GM21360 (cell line): Measurements from ENCODE around the gene MOSMO.
"Not testable (repeated sequence)": the region's sequence is repeated elsewhere in the genome, so short reads cannot be mapped to it uniquely, and the experiment has no call there.

Experiments
- ATAC-seq: cut with Tn5 transposase; IDR thresholded peaks from one replicate; pipeline ENCODE4 v1.9.1; 2021; ENCODE audit warnings: mild to moderate bottlenecking, moderate library complexity; ENCODE audit not compliant: unreplicated experiment

MOSMO gene

GRCh38 chr16:22043882-22044281 is 36.0 kb downstream of the MOSMO start:
- ATAC-seq: not testable (repeated sequence)

DNA sequence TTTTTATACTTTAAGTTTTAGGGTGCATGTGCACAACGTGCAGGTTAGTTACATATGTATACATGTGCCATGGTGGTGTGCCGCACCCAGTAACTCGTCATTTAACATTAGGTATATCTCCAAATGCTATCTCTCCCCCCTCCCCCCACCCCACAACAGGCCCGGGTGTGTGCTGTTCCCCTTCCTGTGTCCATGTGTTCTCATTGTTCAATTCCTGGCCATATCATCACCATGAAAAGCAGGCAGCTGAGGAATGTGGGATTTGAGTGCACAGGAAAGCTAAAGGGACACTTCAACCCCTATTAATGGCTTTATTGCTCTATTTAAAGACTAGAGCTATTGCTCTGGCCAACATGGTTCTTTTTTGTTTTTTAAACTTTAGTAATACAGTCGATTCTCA is 38.0 kb downstream of the MOSMO start:
- ATAC-seq: not testable (repeated sequence)

- ATAC-seq: no peak
Observed at GRCh38 chr16:22050963-22051362, 43.1 kb downstream of the MOSMO start.

- ATAC-seq: no peak
Observed at GRCh38 chr16:22052980-22053379, 45.1 kb downstream of the MOSMO start.

DNA sequence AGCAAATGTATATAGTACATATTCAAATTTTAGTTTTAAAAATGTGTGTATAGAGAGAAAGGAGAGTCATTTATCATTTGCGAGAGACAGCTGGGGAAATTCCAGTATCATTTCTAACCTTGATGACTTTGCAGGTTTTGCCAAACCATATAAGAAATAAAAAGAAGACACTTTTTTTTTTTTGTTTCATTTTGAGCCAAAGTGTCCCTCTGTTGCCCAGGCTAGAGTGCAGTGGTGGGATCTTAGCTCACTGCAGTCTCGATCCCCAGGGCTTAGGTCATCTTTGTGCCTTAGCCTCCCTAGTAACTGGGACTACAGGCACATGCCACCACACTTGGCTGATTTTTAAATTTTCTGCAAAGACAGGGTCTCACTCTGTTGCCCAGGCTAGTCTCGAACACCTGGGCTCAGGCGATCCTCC is 46.0 kb downstream of the MOSMO start:
- no peak for ATAC-seq

DNA sequence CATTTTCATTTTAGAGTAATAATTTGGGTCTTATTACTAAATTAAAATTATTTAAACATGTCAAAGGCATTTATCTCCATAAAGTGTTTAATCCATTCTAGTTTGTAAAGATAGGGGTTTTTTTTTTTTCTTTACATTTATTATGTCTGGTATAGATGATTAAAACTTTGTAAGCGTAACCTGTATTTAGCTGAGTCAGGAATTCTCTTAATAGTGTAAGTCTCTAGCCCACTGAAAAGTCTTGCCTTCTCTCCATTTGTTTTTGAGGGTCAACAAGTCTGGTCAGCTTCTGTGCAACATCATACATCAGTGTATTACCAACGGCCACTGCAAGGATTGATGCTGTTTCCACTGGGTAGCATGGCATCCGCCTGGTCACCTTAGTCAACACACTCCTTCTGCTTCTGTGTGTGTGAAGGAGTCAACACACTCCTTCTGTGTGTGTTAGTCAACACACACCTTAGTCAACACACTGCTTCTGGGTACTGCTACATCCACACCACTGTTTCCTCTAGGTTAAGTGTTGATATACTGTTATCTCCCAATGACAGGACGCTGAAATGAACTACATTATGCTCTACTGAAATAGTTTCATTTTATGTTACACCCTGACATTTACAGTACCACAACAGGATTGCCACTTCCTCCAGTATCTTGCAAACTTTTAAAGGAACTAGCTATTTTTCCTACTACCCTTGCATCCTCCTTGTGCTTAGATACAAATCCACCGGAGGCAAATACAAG is 47.1 kb downstream of the MOSMO start:
- no peak for ATAC-seq

DNA sequence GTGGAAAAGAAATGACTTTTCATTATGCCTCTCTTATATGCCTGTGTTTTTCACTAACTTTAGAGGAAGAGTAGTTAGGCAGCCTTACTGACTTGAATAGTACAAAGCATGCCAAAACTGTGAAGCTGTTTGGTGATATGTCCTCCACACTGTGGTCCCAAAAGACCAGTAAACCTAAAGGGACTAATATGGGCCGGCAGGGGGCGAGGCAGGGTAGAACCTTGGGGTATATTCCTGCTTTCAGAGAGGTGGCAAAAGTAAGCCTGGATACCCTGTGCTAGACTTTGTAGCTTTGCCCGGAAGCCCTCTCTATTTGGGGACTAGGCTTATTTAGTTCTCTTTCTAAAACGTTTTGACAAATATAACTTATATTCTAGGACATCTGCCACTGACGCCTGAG is 48.0 kb downstream of the MOSMO start:
- ATAC-seq: no peak

- ATAC-seq: no peak
Observed at GRCh38 chr16:22063888-22064467, 56.1 kb downstream of the MOSMO start.

DNA sequence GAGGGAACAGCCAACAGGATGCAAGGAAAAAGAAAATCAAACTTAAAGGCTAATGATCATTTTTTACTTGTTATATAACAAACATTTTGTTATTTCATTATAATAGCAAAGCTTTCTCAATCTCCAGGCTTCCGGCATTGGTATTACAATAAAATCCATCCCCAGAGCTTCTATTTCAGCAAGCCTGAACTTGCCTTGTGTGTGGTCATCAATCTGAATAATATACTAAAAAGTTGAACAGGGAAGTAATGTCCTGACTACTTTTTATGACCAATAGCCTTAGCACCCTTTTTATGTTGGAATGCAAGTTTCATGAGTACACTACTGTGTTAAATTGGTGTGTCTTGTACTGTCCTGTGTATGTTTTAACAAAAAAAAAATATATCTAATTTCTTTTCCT is 57.3 kb downstream of the MOSMO start:
- ATAC-seq: no peak

DNA sequence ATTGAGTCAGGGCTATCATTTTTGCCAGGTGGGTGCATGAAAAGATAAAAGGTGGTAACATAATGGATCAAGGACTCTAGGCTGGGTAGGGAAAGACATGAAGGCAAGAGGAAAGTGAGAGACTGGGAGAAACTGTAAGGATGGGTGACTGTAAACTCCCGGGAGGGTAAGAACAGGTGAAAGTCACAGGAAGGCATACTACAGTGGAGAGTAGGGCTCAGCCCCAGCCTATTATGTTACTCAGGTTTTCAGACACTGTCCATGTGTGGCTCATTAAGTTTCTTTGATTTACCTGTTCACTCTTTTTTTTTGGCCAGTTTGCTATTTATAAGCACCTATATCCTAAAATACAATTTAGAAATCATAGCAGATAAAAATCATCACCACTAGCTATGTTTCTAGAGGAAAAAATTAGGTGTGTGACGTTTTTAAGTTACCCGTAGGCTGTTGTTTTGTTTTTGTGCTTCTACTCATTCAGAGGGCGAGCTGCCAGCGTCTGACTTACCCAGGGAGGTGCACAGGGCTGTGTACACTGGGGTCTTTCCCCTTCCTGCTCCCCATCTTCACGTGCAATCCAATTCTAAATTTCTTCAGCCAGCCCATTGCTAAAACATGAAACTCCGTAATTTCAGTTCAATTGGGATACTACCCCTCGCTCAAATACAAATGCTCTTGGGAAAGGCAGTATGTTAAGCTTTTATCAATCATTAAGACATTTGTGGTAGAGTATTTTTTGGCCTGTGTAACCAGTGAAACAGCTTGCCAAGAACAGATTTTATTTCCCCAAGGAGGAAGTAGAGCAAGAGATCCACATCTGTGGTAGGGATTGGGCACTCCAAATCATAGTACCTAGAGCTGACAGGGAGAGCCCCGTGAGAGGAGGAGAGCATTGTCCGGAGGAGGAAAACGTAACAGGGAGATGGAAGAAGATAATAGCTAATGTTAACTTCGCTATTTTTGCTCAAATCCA is 62.7 kb downstream of the MOSMO start:
- no peak for ATAC-seq

- no peak for ATAC-seq
Observed at GRCh38 chr16:22071331-22071910, 63.5 kb downstream of the MOSMO start.

DNA sequence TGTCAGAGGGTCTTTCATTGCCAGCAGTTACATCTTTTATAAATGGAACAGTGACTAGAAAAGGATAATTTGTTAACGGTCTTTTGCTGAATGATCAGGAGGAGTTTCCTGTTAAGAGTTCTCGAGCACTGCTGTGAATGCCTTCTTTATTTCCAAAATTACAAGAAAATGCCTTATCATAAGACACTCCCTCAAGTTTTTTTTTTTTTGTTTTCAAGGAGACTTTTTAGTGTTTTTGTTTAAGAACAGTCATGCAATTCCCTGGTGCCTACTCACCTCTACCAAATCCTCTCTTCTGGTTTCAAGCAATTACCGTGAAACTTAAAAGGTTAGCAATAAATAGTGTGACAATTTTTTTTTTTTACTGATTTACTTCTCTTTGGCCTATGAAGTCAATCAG is 65.4 kb downstream of the MOSMO start:
- no peak for ATAC-seq

DNA sequence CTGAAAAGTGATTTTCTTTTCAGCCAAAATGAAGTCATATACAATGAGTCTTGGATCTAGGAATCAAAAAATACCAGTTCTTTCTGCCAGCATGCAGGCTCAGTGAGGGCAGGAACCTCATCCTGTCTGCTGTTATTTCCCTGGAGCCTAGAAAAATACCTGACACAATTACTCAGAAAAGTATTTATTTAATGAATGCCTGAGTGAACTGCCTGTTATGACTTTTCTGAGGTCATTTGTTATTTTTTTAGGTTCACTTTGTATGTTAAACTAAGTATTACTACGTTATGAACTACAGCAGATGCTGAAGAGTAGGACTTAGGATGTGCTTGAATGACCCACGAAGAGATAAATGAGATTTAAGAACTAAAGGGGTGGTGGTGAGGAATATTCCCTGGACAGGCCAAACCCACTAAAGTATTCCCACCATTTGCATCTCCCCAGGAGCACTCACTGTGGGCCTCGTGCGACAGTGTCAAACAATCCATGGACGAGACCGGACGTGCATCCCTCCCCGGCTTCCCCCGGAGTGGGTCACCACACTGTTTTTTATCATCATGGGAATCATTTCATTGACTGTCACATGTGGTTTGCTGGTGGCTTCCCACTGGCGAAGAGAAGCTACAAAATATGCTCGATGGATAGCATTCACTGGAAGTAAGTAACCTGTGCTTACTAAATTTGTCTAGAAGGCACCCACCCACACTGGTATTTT is 67.3 kb downstream of the MOSMO start:
- no peak for ATAC-seq

GRCh38 chr16:22075776-22076175 is 67.9 kb downstream of the MOSMO start:
- ATAC-seq: no peak

- no peak for ATAC-seq
Observed at GRCh38 chr16:22077700-22078313, 69.9 kb downstream of the MOSMO start.

DNA sequence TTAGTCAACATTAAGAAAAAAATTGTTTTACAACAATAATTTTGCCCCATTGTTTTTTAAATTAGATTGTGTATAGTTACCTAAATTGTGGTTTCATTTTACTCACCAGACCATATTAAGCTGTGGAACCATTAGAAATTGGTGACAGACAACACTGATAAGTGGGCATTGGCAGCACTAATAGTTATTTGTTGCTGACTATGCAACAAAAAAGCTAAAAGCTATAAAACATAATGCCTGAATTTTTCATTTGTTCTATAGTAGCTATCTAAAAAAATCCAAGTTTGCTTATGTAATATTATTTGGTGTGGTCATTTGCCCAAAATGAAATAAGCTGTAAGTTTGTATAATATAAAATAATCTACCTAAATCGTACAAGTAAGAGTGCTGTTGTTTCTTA is 70.7 kb downstream of the MOSMO start:
- ATAC-seq: no peak

GRCh38 chr16:22081050-22081449 is 73.1 kb downstream of the MOSMO start:
- ATAC-seq: no peak

- no peak for ATAC-seq
Observed at GRCh38 chr16:22086440-22086839, 78.5 kb downstream of the MOSMO start.

- no peak for ATAC-seq
Observed at GRCh38 chr16:22088642-22089041, 80.7 kb downstream of the MOSMO start.

DNA sequence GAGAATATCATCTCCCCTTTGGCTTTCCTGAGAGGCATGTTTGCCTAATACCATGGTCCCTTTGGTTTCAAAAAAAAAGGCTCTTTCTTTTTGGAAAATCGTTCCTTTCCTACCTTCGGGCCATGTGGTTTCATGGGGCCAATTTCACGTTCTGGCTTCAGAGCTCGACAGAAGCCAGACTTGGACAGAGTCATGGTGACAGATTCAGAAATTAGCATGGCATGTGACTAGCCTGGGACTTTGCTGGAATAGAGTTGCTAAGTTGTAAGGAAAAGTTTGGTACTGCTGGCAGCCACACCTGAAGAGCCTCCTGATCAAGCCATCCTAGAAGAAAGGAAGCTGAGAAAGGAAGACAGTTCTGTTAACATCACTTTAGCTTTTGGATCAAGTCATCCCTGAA is 82.0 kb downstream of the MOSMO start:
- no peak for ATAC-seq
